Forelimb muscle (tissue), 1 donor: ENCODE data around the gene CELF4. TPM values are rescaled to one million over a fixed set of nuclear protein-coding genes. Genes with fewer than 3 reads are reported as not detected.

Experiments used
- DNase-seq: peaks from one replicate; pipeline ENCODE4 v3.0.0-alpha.2; 2013; ENCODE audit warnings: low read depth
- polyA plus RNA-seq: library from polyadenylated mRNA; unstranded; fragments of 120-200 nt; gene quantifications from one replicate; pipeline ENCODE4 v1.2.1, GENCODE V29; 2013; ENCODE audit not compliant: insufficient read length

The CELF4 gene
- 1.1 TPM for polyA plus RNA-seq

GRCh38 chr18:37565101-37565976, at the start of gene CELF4:
Gene CELF4 (minus strand): TSS chr18:37565798.
- DNase-seq: no peak

GRCh38 chr18:37613253-37613565, 47.6 kb upstream of the CELF4 start:
- DNase-seq: no peak

- no peak for DNase-seq
These were observed 47.1 kb upstream of the CELF4 start for GRCh38 chr18:37612524-37613252.

- no peak for DNase-seq
These were observed 46.1 kb upstream of the CELF4 start for GRCh38 chr18:37611614-37612279.

- DNase-seq: no peak
These were observed 43.3 kb upstream of the CELF4 start for GRCh38 chr18:37608876-37609275.

GRCh38 chr18:37607281-37607680, 41.7 kb upstream of the CELF4 start:
- no peak for DNase-seq

- DNase-seq: no peak
These were observed 38.4 kb upstream of the CELF4 start for GRCh38 chr18:37604032-37604431.

GRCh38 chr18:37598966-37599896, 33.6 kb upstream of the CELF4 start:
- no peak for DNase-seq

GRCh38 chr18:37598396-37598795, 32.8 kb upstream of the CELF4 start:
- no peak for DNase-seq

- DNase-seq: no peak
These were observed 24.7 kb upstream of the CELF4 start for GRCh38 chr18:37590346-37590745.

- DNase-seq: no peak
These were observed 22.7 kb upstream of the CELF4 start for GRCh38 chr18:37588289-37588688.

GRCh38 chr18:37586656-37587225, 21.1 kb upstream of the CELF4 start:
- DNase-seq: no peak

- DNase-seq: no peak
These were observed 19.5 kb upstream of the CELF4 start for GRCh38 chr18:37584952-37585695.

GRCh38 chr18:37584217-37584616, 18.6 kb upstream of the CELF4 start:
- DNase-seq: no peak

- no peak for DNase-seq
These were observed 16.7 kb upstream of the CELF4 start for GRCh38 chr18:37582261-37582660.

GRCh38 chr18:37578886-37579513, 13.4 kb upstream of the CELF4 start:
- DNase-seq: no peak

GRCh38 chr18:37578182-37578678, 12.6 kb upstream of the CELF4 start:
- DNase-seq: no peak

GRCh38 chr18:37577051-37577611, 11.5 kb upstream of the CELF4 start:
- DNase-seq: no peak

- DNase-seq: no peak
These were observed 10.0 kb upstream of the CELF4 start for GRCh38 chr18:37575646-37576045.
